CD1c-positive myeloid dendritic cell (primary cell): ENCODE measurements around the gene NMNAT3.

Experiments used
- DNase-seq: peaks from one replicate; pipeline ENCODE4 v3.0.0-alpha.2; 2016; ENCODE audit errors: extremely low spot score

NMNAT3 gene

GRCh38 chr3:139675327-139675726 lies 2.4 kb downstream of the NMNAT3 start:
- no peak for DNase-seq

DNA sequence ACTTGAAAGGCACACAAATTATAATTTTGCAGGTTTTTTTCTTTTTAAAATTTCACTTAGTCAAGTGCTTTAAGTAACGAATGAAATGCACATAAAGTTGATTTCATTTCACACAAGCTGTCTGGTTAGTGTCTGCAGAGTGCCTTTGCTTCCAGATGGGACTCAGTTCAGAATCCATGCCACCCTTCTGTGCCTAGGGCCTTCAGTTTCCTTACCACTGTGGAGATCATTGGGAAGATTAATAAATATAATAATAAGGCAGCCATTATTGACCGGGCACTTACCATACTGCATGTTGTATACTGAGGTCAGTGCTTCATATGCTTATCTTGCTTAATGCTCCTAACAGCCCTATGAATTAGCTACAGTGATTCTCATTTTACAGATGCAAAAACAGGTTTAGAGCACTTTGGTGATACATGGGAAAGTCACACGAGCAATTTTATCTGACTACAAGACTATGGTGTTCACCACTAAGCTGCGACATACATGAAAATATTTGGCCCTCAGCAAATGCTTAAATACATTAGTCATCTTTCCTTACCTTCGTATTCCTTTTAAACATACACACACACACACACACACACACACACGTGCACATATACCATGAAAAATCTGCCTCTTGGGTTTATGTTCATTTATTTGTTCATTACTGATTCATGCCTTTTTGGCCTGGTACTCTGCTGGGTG lies 3.1 kb downstream of the NMNAT3 start:
- DNase-seq, result no peak

DNA sequence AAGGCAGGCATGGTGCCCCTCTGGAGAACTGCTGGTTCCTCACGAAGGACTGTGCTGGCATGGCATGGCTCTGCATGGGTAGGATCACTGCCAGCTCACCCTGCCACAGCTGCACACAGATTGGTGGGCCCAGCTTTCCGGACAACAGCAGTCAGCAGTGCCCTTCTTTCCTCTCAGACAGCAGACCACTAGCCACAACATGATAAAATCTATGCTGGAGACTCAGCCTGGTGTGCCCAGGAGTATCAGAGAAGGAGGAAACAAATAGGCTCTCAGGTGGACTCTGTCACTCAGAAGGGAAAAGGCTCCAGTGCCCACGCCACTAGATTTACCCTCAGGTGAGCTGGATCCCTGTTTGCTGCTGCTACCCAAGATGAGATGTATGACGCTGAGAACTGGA lies 4.9 kb downstream of the NMNAT3 start:
- no peak for DNase-seq

- DNase-seq, result no peak
Measured at GRCh38 chr3:139671863-139672646, 5.7 kb downstream of the NMNAT3 start.

GRCh38 chr3:139671107-139671506 lies 6.7 kb downstream of the NMNAT3 start:
- DNase-seq, result no peak

GRCh38 chr3:139670196-139670595 lies 7.6 kb downstream of the NMNAT3 start:
- DNase-seq, result no peak

DNA sequence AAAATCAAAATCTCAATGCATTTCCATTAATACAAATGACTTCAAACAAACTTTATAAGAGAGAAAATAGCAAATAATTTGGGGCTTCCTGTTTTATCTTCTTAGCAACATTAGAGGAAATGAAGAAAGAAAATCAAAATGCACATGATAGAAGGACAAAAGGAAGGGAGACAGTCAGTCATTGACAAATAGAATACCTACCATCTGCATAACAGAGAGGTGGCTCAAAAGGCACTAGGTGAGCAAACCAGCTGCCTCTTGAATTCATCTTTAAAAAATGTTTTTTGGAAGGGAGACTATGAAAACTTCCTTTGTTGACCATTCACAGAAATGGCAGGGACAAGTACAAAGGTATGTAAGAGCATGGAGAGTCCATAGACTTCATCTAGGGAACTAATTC lies 9.4 kb downstream of the NMNAT3 start:
- DNase-seq, result no peak

DNA sequence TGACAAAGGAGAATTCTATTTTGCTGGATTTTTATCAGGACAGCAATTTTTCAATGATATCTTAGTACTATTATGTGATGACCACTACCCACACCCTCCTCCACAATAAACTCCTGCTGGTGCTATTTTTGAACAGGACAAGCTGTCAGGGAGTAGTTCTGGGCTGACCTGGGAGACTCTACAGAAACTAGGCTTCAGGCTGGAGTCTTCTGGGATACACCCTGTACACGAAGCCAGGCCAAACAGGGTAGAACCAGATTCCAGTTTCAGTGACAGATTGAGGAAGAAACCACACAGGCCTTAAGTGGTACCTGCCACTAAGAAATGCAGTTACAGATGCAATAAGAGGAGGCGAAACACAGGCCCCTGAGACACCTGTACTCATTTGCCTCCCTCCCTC lies 12.8 kb downstream of the NMNAT3 start:
- DNase-seq, result no peak

DNA sequence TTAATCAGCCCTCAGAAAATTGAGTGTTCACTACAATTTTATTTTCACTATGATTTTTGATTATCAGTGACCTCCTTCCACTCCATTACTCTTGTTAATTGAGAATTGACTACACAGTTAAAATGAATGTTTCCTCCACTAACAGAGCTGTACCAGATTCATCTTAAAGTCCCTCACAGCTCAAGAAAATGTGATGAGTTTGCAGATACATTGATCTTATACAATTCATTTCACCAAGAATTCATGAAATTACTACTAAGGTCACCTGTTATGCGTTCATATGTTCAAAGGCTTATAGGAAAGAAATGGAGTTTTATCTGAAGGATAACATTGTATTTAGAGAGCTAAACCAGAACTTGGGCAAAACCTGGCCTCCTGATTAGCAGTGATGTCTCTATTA lies 17.5 kb downstream of the NMNAT3 start:
- DNase-seq, result no peak

- no peak for DNase-seq
Measured at GRCh38 chr3:139659511-139659910, 18.3 kb downstream of the NMNAT3 start.

- DNase-seq, result no peak
Measured at GRCh38 chr3:139657936-139658335, 19.8 kb downstream of the NMNAT3 start.

DNA sequence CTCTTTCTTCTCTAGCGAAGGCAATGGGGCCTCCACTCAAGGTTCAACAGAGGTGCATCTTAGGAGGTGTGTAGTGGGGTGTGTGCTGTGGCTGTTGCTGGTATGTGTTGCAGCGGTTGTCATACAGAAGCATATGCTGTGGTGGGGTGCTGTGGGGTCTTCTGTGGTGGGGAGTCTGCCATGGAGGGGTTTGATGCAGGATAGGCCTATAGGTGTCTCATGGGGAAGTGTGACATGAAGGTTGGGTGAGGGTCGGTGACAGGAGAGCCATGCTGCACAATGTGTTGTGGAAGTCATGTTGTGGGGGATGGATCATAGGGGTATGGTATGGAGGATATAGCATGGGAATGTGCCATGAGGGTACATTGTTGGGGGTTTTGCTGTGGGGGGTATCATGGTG lies 20.3 kb downstream of the NMNAT3 start:
- no peak for DNase-seq

DNA sequence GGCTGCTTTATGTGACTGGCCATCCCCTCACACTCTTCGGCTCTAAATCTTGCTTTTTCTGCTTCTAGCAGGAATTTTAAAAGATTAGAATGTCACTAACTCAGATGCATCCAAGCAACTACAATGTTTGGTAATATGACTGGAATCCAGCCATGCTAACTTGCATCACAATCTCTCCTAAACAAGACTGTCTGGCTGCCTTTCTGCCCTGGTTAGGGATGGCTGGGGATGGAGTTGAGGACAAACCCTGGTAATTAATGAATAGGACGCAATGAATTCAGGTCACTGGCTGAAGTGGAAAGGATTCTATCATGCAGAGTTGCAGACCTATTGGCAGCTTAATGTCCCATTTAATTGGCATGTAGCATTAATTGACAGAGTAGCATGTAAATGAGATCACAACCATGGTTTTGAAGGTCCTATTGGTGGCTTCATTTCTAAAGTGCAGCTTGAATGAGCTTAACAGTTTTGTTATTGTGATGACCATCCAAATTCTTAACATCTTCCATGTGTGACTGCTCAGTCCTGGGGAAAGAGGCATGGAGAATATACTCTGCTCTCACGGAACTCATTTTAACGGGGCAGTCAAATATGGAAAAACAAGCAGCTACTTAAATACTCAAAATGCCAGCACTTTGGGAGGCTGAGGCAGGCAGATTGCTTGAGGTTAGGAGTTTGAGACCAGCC lies 21.7 kb downstream of the NMNAT3 start:
- no peak for DNase-seq

DNA sequence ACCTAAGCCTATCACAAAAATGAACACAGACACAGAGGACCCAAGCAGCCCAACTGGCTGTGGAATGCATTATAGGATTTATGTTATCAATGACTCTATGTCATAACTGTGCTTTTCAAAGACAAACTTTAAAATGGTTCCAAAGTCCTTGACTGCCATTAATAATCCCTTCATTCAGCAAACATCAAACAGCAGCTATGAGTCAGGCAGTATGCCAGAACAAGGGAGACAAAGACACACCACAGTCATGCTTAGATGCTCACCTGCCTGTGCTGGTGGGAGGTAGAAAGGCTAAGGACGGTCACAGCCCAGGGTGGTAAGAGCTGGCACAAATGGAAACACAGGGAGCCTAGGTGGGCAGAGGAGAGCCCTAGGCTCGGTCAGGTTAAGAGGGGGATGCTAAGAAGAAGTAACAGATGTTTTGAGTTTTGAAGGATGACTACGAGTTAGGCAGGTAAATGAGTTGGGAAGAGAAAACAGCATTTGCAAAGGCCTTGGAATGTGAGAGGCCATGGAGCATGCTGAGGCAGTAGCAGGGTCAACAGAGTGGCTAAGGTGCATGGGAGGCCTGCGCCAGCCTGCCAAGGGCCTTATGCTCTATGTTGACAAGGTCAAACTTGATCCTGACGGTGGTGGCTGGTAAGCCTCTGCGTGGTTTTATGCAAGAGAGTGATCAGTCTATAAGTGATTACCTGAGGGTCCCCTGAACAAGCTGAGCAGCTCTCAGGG lies 23.0 kb downstream of the NMNAT3 start:
- DNase-seq, result no peak

- DNase-seq, result no peak
Measured at GRCh38 chr3:139653582-139653981, 24.2 kb downstream of the NMNAT3 start.

DNA sequence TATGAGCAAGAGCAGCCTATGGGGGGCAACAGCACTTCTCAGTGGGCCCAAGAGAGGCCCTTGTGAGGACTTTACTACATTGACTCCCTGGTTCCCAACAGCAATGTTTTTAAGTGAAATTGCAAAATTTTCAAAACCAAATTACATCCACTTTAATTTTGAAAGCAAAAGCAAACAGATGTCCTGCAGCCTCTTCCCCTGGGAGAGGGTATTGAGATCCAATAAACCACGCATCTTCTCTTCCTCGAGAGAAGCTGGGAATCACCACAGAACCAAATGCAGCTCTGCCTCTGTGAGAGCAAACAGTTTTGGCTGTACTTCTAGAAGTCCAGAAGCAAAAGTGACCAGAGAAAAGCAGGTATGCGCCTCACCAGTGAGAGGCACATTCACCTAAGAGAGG lies 25.2 kb downstream of the NMNAT3 start:
- no peak for DNase-seq

GRCh38 chr3:139647866-139648435 lies 29.8 kb downstream of the NMNAT3 start:
- no peak for DNase-seq

DNA sequence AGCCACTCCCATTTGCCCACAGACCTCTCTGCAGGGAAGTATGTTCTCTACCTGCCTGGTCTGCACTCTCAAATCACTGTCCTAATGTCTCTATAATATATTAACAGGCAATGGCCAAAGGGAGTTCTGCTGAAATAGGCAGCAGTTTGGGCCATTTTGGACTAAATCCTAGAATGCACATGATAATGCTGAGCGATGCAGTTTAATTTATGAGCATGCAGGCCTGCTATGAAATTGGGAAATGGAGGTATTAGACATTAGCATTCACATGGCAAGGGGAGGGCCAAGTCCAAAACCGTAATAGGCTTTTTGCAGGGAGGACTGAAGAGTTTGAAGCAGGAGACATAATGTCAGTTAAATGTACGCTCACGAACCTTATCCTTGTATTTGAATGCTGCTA lies 31.3 kb downstream of the NMNAT3 start:
- DNase-seq, result no peak

GRCh38 chr3:139642996-139643395 lies 34.8 kb downstream of the NMNAT3 start:
- DNase-seq, result peak; percentile 9

GRCh38 chr3:139640456-139640855 lies 37.3 kb downstream of the NMNAT3 start:
- no peak for DNase-seq

GRCh38 chr3:139639662-139640061 lies 38.1 kb downstream of the NMNAT3 start:
- no peak for DNase-seq

GRCh38 chr3:139638518-139638917 lies 39.3 kb downstream of the NMNAT3 start:
- no peak for DNase-seq
